ENCODE results near the gene FLVCR2.

DNA sequence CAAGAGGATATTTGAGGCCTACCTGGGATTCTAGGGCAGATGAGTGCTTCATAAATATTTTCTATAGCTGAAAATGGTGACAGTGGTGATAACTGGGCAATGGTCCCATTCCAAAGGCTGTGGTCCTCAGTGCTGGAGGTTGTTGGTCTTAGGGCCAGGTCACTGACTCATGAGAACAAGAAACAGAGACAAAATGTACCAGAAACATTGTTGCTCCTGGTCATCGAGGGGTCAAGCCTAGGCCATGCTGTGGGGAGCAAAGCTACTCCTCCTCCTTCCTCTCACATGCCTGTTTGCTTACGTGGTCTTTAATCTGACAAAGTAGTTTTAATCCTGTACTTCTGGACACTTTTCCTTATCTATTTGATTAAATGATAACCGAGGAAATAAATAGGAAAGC is 48.4 kb downstream of the FLVCR2 start:
- TF ChIP-seq, protein P1, sequence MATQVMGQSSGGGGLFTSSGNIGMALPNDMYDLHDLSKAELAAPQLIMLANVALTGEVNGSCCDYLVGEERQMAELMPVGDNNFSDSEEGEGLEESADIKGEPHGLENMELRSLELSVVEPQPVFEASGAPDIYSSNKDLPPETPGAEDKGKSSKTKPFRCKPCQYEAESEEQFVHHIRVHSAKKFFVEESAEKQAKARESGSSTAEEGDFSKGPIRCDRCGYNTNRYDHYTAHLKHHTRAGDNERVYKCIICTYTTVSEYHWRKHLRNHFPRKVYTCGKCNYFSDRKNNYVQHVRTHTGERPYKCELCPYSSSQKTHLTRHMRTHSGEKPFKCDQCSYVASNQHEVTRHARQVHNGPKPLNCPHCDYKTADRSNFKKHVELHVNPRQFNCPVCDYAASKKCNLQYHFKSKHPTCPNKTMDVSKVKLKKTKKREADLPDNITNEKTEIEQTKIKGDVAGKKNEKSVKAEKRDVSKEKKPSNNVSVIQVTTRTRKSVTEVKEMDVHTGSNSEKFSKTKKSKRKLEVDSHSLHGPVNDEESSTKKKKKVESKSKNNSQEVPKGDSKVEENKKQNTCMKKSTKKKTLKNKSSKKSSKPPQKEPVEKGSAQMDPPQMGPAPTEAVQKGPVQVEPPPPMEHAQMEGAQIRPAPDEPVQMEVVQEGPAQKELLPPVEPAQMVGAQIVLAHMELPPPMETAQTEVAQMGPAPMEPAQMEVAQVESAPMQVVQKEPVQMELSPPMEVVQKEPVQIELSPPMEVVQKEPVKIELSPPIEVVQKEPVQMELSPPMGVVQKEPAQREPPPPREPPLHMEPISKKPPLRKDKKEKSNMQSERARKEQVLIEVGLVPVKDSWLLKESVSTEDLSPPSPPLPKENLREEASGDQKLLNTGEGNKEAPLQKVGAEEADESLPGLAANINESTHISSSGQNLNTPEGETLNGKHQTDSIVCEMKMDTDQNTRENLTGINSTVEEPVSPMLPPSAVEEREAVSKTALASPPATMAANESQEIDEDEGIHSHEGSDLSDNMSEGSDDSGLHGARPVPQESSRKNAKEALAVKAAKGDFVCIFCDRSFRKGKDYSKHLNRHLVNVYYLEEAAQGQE (IDR thresholded peaks at IDR 0.05; ENCODE audit: insufficient read depth in 1 of 2, low read depth in 2 of 2, low read length in 2 of 2), result no peak
- TF ChIP-seq POLR2AphosphoS5 (IDR thresholded peaks at IDR 0.05; ENCODE audit: low read depth, low read length) (no peak), SIN3A (IDR thresholded peaks at IDR 0.05; ENCODE audit: borderline replicate concordance, insufficient read depth, low read length) (no peak), TAF1 (IDR thresholded peaks at IDR 0.05; ENCODE audit: borderline replicate concordance, insufficient read depth, low read length) (no peak)

Measured in PFSK-1 (cell line).